Left hindlimb (tissue), 1 donor: ENCODE results near the gene ZSCAN31.
"Not testable (repeated sequence)": the region's sequence is repeated elsewhere in the genome, so short reads cannot be mapped to it uniquely, and the experiment has no call there.

Source experiments
- DNase-seq: peaks from one replicate; pipeline ENCODE4 v3.0.0-alpha.2; 2018

The ZSCAN31 gene

GRCh38 chr6:28335564-28336283 is at the start of gene ZSCAN31:
ZSCAN31 (minus strand) TSS chr6:28336148; CDS start chr6:28329683, 6,465 bp downstream.
- DNase-seq = peak; percentile 94

- DNase-seq = no peak
Observed at GRCh38 chr6:28384143-28384533, 48.2 kb upstream of the ZSCAN31 start.

- DNase-seq = peak; percentile 84
Observed at GRCh38 chr6:28383235-28384142, 47.5 kb upstream of the ZSCAN31 start.

GRCh38 chr6:28380381-28380780 is 44.4 kb upstream of the ZSCAN31 start:
- DNase-seq = no peak

GRCh38 chr6:28378644-28379043 is 42.7 kb upstream of the ZSCAN31 start:
- DNase-seq = no peak

- no peak for DNase-seq
Observed at GRCh38 chr6:28377879-28378278, 41.9 kb upstream of the ZSCAN31 start.

- DNase-seq = no peak
Observed at GRCh38 chr6:28373925-28374324, 38.0 kb upstream of the ZSCAN31 start.

- no peak for DNase-seq
Observed at GRCh38 chr6:28371706-28372451, 35.9 kb upstream of the ZSCAN31 start.

- no peak for DNase-seq
Observed at GRCh38 chr6:28371280-28371679, 35.3 kb upstream of the ZSCAN31 start.

- DNase-seq = no peak
Observed at GRCh38 chr6:28370440-28370839, 34.5 kb upstream of the ZSCAN31 start.

- no peak for DNase-seq
Observed at GRCh38 chr6:28369463-28369862, 33.5 kb upstream of the ZSCAN31 start.

GRCh38 chr6:28368522-28368921 is 32.6 kb upstream of the ZSCAN31 start:
- DNase-seq = no peak

- not testable (repeated sequence) for DNase-seq
Observed at GRCh38 chr6:28365590-28365989, 29.6 kb upstream of the ZSCAN31 start.

- DNase-seq = no peak
Observed at GRCh38 chr6:28360961-28361360, 25.0 kb upstream of the ZSCAN31 start.

GRCh38 chr6:28359562-28359961 is 23.6 kb upstream of the ZSCAN31 start:
- DNase-seq = not testable (repeated sequence)

- DNase-seq = no peak
Observed at GRCh38 chr6:28357036-28357435, 21.1 kb upstream of the ZSCAN31 start.

GRCh38 chr6:28356666-28357020 is 20.7 kb upstream of the ZSCAN31 start:
- DNase-seq = no peak

GRCh38 chr6:28355743-28356665 is 20.1 kb upstream of the ZSCAN31 start:
- DNase-seq = peak; percentile 82

- no peak for DNase-seq
Observed at GRCh38 chr6:28354688-28355554, 19.0 kb upstream of the ZSCAN31 start.

- no peak for DNase-seq
Observed at GRCh38 chr6:28353981-28354676, 18.2 kb upstream of the ZSCAN31 start.

- DNase-seq = no peak
Observed at GRCh38 chr6:28353356-28353755, 17.4 kb upstream of the ZSCAN31 start.
